NOMO-1 treated with DMSO at 0.1 percent for 48 hours (cell line): ENCODE measurements around the gene ZBTB20.

Source experiments
- DNase-seq: peaks from one replicate; lab custom pipeline; 2025; ENCODE audit not compliant: unreplicated experiment; lab: John Stamatoyannopoulos, UW

The ZBTB20 gene

GRCh38 chr3:114392831-114393230 lies 754.3 kb downstream of the ZBTB20 start:
- DNase-seq: no peak

- no peak for DNase-seq
Observed at GRCh38 chr3:114389156-114389555, 757.9 kb downstream of the ZBTB20 start.

- no peak for DNase-seq
Observed at GRCh38 chr3:114384558-114384903, 762.6 kb downstream of the ZBTB20 start.

- peak; percentile 79 for DNase-seq
Observed at GRCh38 chr3:114383875-114384557, 763.1 kb downstream of the ZBTB20 start.

- DNase-seq: no peak
Observed at GRCh38 chr3:114380233-114380651, 766.8 kb downstream of the ZBTB20 start.

DNA sequence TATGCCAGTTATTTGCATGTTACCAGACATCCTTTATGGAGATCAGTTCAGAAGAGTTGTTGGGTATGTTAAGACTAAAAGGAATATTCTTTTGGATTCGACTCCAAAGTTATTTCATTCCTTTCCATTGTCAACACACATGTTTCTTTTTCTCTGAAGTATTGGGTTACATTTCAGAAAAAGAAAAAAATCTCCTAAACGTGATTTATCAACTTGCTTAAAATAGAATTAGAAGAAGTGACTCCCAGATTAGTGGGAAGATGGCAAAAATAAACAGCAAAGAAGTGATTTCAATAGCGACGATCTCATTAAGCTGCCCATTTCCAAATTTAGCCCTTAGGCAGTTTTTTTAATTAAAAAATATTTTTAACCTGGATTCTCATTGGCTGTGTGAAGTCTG lies 767.8 kb downstream of the ZBTB20 start:
- no peak for DNase-seq

GRCh38 chr3:114378760-114379159 lies 768.3 kb downstream of the ZBTB20 start:
- DNase-seq: peak; percentile 59

GRCh38 chr3:114377426-114377825 lies 769.7 kb downstream of the ZBTB20 start:
- no peak for DNase-seq

- DNase-seq: no peak
Observed at GRCh38 chr3:114376516-114377185, 770.4 kb downstream of the ZBTB20 start.

- DNase-seq: no peak
Observed at GRCh38 chr3:114375608-114376421, 771.3 kb downstream of the ZBTB20 start.

DNA sequence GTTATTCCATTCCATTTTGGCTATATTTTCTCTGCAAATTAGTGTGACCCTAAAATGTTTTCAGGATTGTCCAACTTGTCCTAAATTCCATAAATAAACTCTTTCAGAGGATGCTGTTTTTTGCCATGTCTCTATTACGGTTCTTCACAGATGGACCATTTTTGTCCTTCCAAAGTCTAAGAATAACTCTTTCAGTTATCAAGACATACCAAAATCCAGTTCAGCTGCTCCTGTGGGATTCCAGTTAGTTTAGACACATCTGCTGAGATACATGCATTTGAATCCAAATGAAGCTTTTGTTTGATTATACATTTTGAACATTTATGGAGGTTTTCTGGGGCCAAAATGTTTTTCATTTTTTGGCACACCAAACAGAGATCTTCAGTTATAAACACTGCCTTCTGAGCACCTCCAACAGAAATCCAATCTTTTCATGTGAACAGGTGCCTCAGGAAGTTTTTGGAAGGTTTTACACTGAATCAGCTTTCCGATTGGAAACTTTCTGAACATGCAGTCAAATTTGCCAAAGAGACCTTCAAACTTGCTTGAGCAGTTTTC lies 772.6 kb downstream of the ZBTB20 start:
- DNase-seq: no peak

GRCh38 chr3:114370537-114371174 lies 776.4 kb downstream of the ZBTB20 start:
- no peak for DNase-seq

DNA sequence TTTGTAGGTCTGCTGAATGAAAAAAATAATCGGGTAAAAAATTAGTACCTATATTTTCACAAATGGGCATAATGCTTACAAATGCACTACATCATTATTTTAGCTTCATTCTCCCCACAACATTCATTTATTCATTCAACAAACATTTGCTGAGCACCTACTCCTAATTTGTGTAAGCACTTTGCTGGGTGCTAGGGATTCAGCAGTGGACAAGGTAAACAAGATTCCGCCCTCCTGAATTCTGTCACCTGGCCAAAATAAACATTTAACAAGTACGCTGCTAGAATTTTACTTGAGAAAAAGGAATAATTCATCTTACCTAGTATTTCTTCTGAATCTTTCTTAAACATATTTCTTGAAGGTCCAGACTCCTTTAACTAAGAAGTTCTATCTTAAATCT lies 781.2 kb downstream of the ZBTB20 start:
- no peak for DNase-seq

- no peak for DNase-seq
Observed at GRCh38 chr3:114364806-114365654, 782.1 kb downstream of the ZBTB20 start.

- no peak for DNase-seq
Observed at GRCh38 chr3:114363554-114364202, 783.4 kb downstream of the ZBTB20 start.

DNA sequence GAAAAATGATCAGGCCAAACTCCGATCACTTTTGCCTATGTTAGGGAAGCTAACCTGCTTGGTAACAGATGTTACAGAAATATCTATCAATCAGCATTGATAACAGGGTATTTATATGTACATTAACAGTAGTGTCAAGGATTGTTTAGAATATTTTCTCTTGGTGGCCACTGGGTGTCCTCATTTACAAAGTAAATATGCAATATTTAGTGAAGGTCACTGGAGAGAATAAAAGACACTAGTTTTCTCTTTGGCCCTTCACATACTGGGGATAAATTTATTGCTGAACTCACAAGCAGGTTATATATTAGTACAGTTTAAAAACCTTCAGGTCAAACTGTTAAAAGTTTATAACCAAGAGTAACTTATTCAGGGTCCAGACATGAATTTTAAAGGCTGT lies 784.3 kb downstream of the ZBTB20 start:
- peak; percentile 17 for DNase-seq

DNA sequence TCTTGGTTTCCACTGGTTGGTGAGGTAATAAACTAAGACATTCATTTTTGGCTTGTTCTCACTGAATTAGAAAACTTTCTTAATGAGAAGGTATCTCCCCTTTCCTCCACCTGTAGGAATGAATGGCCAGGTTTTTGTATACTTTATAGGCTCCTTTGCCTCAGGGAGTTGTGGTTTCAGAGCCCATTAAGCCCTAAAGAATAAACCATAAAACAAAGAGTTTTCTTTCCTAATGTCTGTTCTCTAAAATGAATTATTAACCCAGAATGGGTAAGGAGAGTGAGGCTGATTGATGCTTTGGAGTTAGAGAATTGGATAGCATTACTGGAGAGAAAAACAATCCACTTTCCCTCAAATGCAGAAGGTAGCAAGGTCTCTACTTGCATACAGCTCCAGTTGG lies 785.7 kb downstream of the ZBTB20 start:
- DNase-seq: no peak

- no peak for DNase-seq
Observed at GRCh38 chr3:114356525-114356924, 790.6 kb downstream of the ZBTB20 start.

- no peak for DNase-seq
Observed at GRCh38 chr3:114356066-114356465, 791.0 kb downstream of the ZBTB20 start.

DNA sequence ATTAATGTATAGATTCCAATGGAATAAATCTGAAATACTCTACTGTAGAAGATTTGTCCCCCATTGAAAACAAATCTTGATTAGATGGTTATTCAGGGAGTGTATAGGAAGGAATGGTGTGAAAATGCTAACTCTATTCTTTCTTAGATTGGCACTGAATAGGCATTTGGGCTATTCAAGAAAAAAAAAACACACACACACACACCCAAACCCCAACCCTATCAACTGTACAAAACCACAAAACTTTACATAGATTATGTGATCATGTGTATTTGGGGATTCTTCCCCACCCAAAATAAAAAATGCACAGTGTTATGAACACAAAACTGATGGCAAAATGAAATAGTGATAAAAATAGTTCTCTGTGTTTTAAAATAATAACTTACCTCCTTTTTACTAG lies 791.4 kb downstream of the ZBTB20 start:
- DNase-seq: no peak
